AG10803 (cell line): ENCODE results near the gene FKBP2.

Experiments
- DNase-seq: peaks from one replicate; pipeline ENCODE4 v3.0.0; 2010; ENCODE audit warnings: low read depth
- H3K4me3 ChIP-seq: 2 replicates; pipeline ENCODE4 v1.5.1; 2011; ENCODE audit warnings: mild to moderate bottlenecking, low read length, control low read depth
- TF ChIP-seq, protein P1 (sequence below): conservative IDR thresholded peaks from 2 replicates; pipeline ENCODE4 v1.5.1; 2011; ENCODE audit warnings: mild to moderate bottlenecking, low read length, control low read depth, inconsistent platforms

The FKBP2 gene

DNA sequence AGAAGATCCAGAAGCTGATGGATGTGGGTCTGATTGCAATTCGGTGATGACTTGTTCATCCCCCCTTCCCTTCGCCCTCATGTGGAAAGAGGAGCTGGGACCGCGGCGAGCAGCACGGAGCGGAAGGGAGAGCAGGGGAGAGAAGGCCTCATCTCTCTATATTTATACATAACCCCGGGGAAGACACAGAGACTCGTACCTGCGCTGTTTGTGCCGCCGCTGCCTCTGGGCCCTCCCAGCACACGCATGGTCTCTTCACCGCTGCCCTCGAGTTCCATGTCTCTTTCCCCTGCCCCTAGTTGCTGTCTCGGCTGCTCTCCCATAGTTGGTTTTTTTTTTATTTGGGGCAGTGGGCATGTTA lies 36.8 kb upstream of the FKBP2 start:
- DNase-seq, result no peak
- H3K4me3 ChIP-seq, result no peak overlapping the region
- TF ChIP-seq, protein P1, sequence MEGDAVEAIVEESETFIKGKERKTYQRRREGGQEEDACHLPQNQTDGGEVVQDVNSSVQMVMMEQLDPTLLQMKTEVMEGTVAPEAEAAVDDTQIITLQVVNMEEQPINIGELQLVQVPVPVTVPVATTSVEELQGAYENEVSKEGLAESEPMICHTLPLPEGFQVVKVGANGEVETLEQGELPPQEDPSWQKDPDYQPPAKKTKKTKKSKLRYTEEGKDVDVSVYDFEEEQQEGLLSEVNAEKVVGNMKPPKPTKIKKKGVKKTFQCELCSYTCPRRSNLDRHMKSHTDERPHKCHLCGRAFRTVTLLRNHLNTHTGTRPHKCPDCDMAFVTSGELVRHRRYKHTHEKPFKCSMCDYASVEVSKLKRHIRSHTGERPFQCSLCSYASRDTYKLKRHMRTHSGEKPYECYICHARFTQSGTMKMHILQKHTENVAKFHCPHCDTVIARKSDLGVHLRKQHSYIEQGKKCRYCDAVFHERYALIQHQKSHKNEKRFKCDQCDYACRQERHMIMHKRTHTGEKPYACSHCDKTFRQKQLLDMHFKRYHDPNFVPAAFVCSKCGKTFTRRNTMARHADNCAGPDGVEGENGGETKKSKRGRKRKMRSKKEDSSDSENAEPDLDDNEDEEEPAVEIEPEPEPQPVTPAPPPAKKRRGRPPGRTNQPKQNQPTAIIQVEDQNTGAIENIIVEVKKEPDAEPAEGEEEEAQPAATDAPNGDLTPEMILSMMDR, result no peak

DNA sequence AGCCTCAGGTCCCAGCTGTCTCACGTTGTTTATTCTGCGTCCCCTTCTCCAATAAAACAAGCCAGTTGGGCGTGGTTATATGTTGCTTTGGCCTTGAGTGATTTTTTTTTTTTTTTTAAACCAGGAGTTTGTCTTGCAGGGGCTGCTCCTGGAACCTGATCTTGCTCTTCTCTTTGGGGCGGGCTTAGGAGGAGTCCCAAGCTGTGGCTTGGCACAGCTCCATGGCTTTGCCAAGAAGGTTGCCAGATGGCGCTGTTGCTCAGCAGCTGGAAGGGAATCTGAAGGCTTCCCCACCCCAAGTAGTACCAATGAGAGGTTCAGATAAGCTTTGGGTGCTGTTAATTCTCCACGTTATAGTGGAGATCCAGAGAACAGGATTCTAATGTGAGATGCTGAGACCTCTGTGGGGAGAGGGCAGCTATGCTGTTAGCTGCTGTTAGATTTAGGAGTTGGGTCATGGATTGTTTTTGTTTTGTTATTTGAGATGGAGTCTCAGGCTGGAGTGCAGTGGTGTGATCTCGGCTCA lies 36.4 kb upstream of the FKBP2 start:
- TF ChIP-seq, protein P1, result peak; percentile 79

DNA sequence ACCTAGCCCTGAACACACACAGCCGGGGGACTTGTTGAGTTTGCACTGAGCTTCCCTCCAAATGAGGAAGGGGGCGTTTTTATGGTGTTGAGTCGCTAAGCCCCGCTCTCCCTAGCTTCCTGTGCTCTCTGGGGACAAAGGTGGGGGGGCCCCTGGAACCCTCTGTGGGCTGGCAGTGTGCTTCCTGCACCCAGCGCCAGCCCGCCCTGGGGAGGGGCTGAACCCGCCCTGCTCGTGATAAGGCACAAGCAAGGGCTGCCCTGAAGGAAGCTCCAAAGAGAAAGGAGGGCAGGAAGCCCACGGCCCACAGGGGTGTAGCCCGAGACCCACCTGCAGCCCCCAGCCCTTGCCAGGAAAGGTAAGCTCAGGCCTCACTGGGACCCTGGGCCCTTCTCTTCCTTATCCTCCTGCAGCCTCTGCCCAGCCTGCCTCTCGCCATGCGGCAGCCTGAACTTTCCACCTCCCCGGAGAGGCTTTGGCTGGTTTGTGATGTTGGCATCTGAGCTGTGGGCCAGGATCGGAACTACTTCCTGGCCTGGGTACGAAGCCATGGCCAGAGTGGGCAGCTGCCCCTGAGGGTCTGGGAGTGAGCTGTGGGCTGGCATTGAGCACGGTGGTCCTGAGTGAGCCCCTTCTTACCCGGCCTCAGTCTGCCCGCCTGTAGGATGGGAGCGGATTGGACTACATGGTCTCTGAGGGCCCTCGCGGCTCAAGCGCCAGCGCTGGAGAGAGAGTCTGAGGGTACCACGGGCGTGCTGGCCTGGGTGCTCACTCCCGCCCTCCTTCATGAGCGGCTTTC lies 34.2 kb upstream of the FKBP2 start, which contains the start of gene FERMT3:
Gene FERMT3 (plus strand): TSS at position 265 of the 799 bp plus-strand sequence. CDS start 644 bp downstream, outside the sequence.
- TF ChIP-seq, protein P1, result no peak
- no peak within 1 kb of the TSS for H3K4me3 ChIP-seq
- no peak for DNase-seq

More for the DNA sequence above, 36.4 kb upstream of the FKBP2 start:
- DNase-seq, result peak; percentile 95
- no peak overlapping the region for H3K4me3 ChIP-seq

DNA sequence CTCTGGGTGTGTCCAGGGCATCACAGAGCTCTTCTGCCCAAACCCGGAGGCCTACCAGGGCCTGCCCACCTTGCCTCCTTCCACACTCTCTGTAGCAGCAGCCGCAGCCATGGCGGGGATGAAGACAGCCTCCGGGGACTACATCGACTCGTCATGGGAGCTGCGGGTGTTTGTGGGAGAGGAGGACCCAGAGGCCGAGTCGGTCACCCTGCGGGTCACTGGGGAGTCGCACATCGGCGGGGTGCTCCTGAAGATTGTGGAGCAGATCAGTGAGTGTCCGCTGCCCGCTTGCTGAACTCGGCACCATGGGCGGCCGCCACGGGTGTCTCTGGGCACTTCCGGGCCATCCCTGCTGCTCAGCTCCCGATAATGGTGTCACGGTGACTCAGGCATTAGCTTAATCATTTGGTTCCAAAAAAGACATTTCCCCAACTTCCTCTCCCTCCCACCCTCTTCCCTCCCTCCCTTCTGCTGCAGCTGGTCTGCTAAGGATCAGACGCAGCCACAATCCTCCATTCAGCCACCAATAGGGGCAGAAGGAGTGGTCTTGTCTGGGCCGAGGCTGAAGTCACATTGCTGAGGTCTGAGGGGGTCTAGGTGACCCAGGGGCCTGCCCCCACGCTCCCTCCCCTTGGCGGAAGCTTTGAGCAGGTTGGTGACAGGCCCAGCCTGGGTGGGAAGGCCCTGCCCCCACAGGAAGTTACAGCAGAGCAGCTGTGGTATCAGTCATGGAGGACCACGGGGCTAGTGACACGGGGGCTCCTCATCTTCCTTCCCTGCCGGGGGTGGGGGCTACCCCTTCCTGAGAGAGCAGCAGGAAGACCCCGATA lies 33.4 kb upstream of the FKBP2 start:
- peak; percentile 77 for DNase-seq
- TF ChIP-seq, protein P1, result no peak; the same call in 1 of the 2 replicates
- H3K4me3 ChIP-seq, result no peak overlapping the region

DNA sequence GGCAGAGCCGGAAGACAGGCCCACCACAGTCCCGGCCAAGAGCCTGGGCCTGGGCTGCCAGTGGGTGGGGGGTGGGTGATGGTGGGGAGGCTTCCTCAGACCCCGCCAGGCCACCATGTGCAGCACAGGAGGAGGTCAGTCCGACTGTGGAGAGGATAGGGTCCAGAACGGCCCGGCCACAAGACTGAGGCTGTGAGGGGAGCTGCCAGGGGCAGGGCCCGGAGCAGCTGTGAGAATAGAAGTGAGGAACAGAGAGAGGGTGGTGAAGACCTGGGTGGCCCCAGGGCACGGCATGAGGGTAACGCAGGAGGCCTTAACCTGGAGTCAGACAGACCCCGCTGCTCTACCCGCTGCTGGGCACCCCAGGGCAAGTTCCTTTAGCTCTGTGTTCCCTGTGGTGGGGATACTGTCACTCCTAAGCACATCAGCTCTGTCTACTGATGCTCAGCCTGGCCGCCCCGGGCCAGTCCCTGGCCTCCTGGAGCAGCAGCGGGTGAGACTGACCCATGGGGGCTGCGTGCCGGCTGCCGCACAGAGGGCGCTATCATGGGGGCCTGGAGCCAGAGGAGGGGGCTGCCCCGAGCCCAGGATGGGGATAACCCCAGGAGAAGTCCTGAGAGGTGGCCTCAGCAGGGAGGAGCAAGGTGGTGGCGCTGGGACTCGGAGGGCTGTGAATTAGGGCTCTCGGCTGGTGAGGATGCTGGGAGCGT lies 32.7 kb upstream of the FKBP2 start:
- TF ChIP-seq, protein P1, result no peak
- H3K4me3 ChIP-seq, result no peak overlapping the region
- DNase-seq, result no peak

DNA sequence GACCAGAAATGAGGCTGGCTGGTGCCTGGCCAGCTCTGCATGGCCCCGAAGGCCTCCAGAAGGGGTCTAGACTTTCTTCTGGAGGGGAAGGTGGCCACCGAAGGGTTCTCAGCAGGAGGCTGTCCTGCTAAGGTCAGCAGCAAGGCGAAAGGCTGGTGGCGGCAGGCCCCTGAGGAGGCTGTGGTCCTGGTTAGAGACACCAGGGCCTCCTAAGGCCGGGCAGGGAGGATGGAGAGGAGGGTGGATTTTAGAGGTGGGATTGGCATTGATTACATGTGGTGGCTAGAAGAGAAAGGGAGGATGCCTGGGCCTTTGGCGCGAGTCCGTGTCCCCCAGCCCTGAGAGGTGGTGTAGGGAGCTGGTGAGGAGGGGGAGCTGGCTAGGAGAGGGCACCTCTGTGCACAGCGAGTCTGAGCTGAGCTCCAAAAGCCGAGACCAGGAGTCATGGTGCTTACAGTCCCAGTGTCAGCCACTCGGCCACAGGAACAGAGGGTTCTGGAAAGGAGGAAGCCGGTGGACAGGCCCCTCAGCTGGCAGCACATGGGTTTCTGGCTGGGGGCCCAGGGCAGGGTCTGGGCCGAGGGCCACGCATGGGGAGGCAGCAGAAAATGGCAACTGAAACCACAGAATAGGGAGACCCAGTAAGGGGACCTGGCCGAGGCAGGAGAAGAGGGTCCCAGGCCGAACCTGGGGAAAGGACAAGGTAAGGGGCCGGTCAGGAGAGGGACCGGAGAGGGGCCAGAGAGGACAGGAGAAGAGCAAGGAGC lies 31.9 kb upstream of the FKBP2 start:
- H3K4me3 ChIP-seq, result no peak overlapping the region
- TF ChIP-seq, protein P1, result no peak
- DNase-seq, result no peak
